ENCODE measurements around the gene TTLL7.

Gene TTLL7

GRCh38 chr1:83828456-83828855 lies 170.5 kb downstream of the TTLL7 start:
- no peak overlapping the region for H3K23ac ChIP-seq (ENCODE audit: low read length)
- H3K4me1 ChIP-seq (ENCODE audit: control insufficient read depth in 1 of 2, insufficient read depth in 2 of 2, low read length in 2 of 2): peaks cover 4 to 6% of the 10 kb centered on the region in 2 experiments
- H3K9ac ChIP-seq (ENCODE audit: low read length): no peak overlapping the region
- H3K27me3 ChIP-seq (ENCODE audit: insufficient read depth, low read length): no peaks in the 10 kb centered on the region
- peak; percentile 6 to 69 for DNase-seq
- WGBS (ENCODE audit: extremely low coverage, insufficient coverage, insufficient read length): no CpG with 5 or more reads among the region's 1 CpG
- no peak overlapping the region for H2AK5ac ChIP-seq (ENCODE audit: low read length)
- peak overlapping the region; percentile 38 for H3K27ac ChIP-seq (ENCODE audit: low read depth, low read length)
- H4K12ac ChIP-seq (ENCODE audit: low read depth, low read length): no peak overlapping the region
- no peak overlapping the region for H3K18ac ChIP-seq (ENCODE audit: low read length)
- no peak overlapping the region for H3K4ac ChIP-seq (ENCODE audit: low read depth, low read length)
- peaks cover 3% of the 10 kb centered on the region for H3K79me1 ChIP-seq (ENCODE audit: low read length)
- H3K4me2 ChIP-seq (ENCODE audit: low read length): no peak overlapping the region
- no peak overlapping the region for H3K4me3 ChIP-seq (ENCODE audit: low read depth, low read length)
- no peak overlapping the region for H2AFZ ChIP-seq (ENCODE audit: insufficient read depth, low read length, poor library complexity)
- H2BK12ac ChIP-seq (ENCODE audit: low read length): no peak overlapping the region
- H3K14ac ChIP-seq (ENCODE audit: low read length): no peak overlapping the region
- no peak overlapping the region for H4K8ac ChIP-seq (ENCODE audit: low read depth, low read length)
- no peak overlapping the region for H4K91ac ChIP-seq (ENCODE audit: low read depth, low read length)
- H3K36me3 ChIP-seq (ENCODE audit: control insufficient read depth in 1 of 2, insufficient read depth in 2 of 2, low read length in 2 of 2): no peaks in the 10 kb centered on the region
- no peaks in the 10 kb centered on the region for H3K79me2 ChIP-seq (ENCODE audit: control insufficient read depth, insufficient read depth, low read length, poor library complexity)
- no peak overlapping the region for H2BK5ac ChIP-seq (ENCODE audit: low read depth, low read length, poor library complexity)
- H2BK120ac ChIP-seq (ENCODE audit: insufficient read depth, low read length, poor library complexity): no peak overlapping the region
- H3K9me3 ChIP-seq (ENCODE audit: insufficient read depth, low read depth, low read length): no peaks in the 10 kb centered on the region

GRCh38 chr1:83827741-83828140 lies 171.2 kb downstream of the TTLL7 start:
- Histone ChIP-seq H3K14ac (ENCODE audit: low read length) (no peak overlapping the region), H3K27me3 (ENCODE audit: insufficient read depth, low read length) (no peaks in the 10 kb centered on the region), H3K18ac (ENCODE audit: low read length) (no peak overlapping the region), H4K8ac (ENCODE audit: low read depth, low read length) (no peak overlapping the region), H3K9me3 (ENCODE audit: insufficient read depth, low read depth, low read length) (no peaks in the 10 kb centered on the region), H3K79me1 (ENCODE audit: low read length) (peaks cover 3% of the 10 kb centered on the region), H4K12ac (ENCODE audit: low read depth, low read length) (no peak overlapping the region), H2BK12ac (ENCODE audit: low read length) (peak overlapping the region; percentile 93), H4K91ac (ENCODE audit: low read depth, low read length) (peak overlapping the region; percentile 70), H2AFZ (ENCODE audit: insufficient read depth, low read length, poor library complexity) (no peak overlapping the region), H3K27ac (ENCODE audit: low read depth, low read length) (no peak overlapping the region), H3K23ac (ENCODE audit: low read length) (no peak overlapping the region), H3K79me2 (ENCODE audit: control insufficient read depth, insufficient read depth, low read length, poor library complexity) (no peaks in the 10 kb centered on the region), H3K4me2 (ENCODE audit: low read length) (no peak overlapping the region), H2BK120ac (ENCODE audit: insufficient read depth, low read length, poor library complexity) (no peak overlapping the region), H3K4ac (ENCODE audit: low read depth, low read length) (no peak overlapping the region), H2BK5ac (ENCODE audit: low read depth, low read length, poor library complexity) (no peak overlapping the region), H3K4me1 (ENCODE audit: control insufficient read depth in 1 of 2, insufficient read depth in 2 of 2, low read length in 2 of 2) (peaks cover 4 to 6% of the 10 kb centered on the region in 2 experiments), H3K9ac (ENCODE audit: low read length) (no peak overlapping the region), H3K36me3 (ENCODE audit: control insufficient read depth in 1 of 2, insufficient read depth in 2 of 2, low read length in 2 of 2) (no peaks in the 10 kb centered on the region), H2AK5ac (ENCODE audit: low read length) (no peak overlapping the region), H3K4me3 (ENCODE audit: low read depth, low read length) (no peak overlapping the region)
- no peak for DNase-seq
- WGBS (ENCODE audit: extremely low coverage, insufficient coverage, insufficient read length): no CpG with 5 or more reads among the region's 2 CpGs

GRCh38 chr1:83822208-83822607 lies 176.7 kb downstream of the TTLL7 start:
- no peak overlapping the region for H4K8ac ChIP-seq (ENCODE audit: low read depth, low read length)
- no peak overlapping the region for H3K23ac ChIP-seq (ENCODE audit: low read length)
- no peak overlapping the region for H2BK12ac ChIP-seq (ENCODE audit: low read length)
- no peak overlapping the region for H3K9ac ChIP-seq (ENCODE audit: low read length)
- no peak overlapping the region for H3K18ac ChIP-seq (ENCODE audit: low read length)
- H2AK5ac ChIP-seq (ENCODE audit: low read length): no peak overlapping the region
- H3K14ac ChIP-seq (ENCODE audit: low read length): no peak overlapping the region
- no peak for DNase-seq
- no peaks in the 10 kb centered on the region for H3K27me3 ChIP-seq (ENCODE audit: insufficient read depth, low read length)
- no CpG with 5 or more reads among the region's 3 CpGs for WGBS (ENCODE audit: extremely low coverage, insufficient coverage, insufficient read length)
- H3K79me2 ChIP-seq (ENCODE audit: control insufficient read depth, insufficient read depth, low read length, poor library complexity): no peaks in the 10 kb centered on the region
- H3K36me3 ChIP-seq (ENCODE audit: control insufficient read depth in 1 of 2, insufficient read depth in 2 of 2, low read length in 2 of 2): peaks cover 4 to 6% of the 10 kb centered on the region in 2 experiments
- no peak overlapping the region for H4K12ac ChIP-seq (ENCODE audit: low read depth, low read length)
- no peak overlapping the region for H4K91ac ChIP-seq (ENCODE audit: low read depth, low read length)
- H3K4me3 ChIP-seq (ENCODE audit: low read depth, low read length): no peak overlapping the region
- peaks cover 4 to 5% of the 10 kb centered on the region in 2 experiments for H3K4me1 ChIP-seq (ENCODE audit: control insufficient read depth in 1 of 2, insufficient read depth in 2 of 2, low read length in 2 of 2)
- H3K4me2 ChIP-seq (ENCODE audit: low read length): peak overlapping the region; percentile 8
- H2BK5ac ChIP-seq (ENCODE audit: low read depth, low read length, poor library complexity): no peak overlapping the region
- H2AFZ ChIP-seq (ENCODE audit: insufficient read depth, low read length, poor library complexity): no peak overlapping the region
- H3K79me1 ChIP-seq (ENCODE audit: low read length): no peaks in the 10 kb centered on the region
- H3K4ac ChIP-seq (ENCODE audit: low read depth, low read length): no peak overlapping the region
- H3K9me3 ChIP-seq (ENCODE audit: insufficient read depth, low read depth, low read length): peaks cover 6% of the 10 kb centered on the region
- H2BK120ac ChIP-seq (ENCODE audit: insufficient read depth, low read length, poor library complexity): no peak overlapping the region
- H3K27ac ChIP-seq (ENCODE audit: low read depth, low read length): no peak overlapping the region

GRCh38 chr1:83819436-83819835 lies 179.5 kb downstream of the TTLL7 start:
- Histone ChIP-seq H3K4me3 (ENCODE audit: low read depth, low read length) (no peak overlapping the region), H3K4me2 (ENCODE audit: low read length) (no peak overlapping the region), H3K14ac (ENCODE audit: low read length) (no peak overlapping the region), H3K79me2 (ENCODE audit: control insufficient read depth, insufficient read depth, low read length, poor library complexity) (no peaks in the 10 kb centered on the region), H3K27ac (ENCODE audit: low read depth, low read length) (peak overlapping the region; percentile 23), H3K4ac (ENCODE audit: low read depth, low read length) (no peak overlapping the region), H3K23ac (ENCODE audit: low read length) (no peak overlapping the region), H3K9ac (ENCODE audit: low read length) (no peak overlapping the region), H4K8ac (ENCODE audit: low read depth, low read length) (no peak overlapping the region), H3K27me3 (ENCODE audit: insufficient read depth, low read length) (no peaks in the 10 kb centered on the region), H4K12ac (ENCODE audit: low read depth, low read length) (no peak overlapping the region), H3K18ac (ENCODE audit: low read length) (no peak overlapping the region), H2AK5ac (ENCODE audit: low read length) (no peak overlapping the region), H3K9me3 (ENCODE audit: insufficient read depth, low read depth, low read length) (peaks cover 6% of the 10 kb centered on the region), H3K79me1 (ENCODE audit: low read length) (no peaks in the 10 kb centered on the region), H2BK12ac (ENCODE audit: low read length) (peak overlapping the region; percentile 20), H4K91ac (ENCODE audit: low read depth, low read length) (no peak overlapping the region), H2BK120ac (ENCODE audit: insufficient read depth, low read length, poor library complexity) (no peak overlapping the region), H2AFZ (ENCODE audit: insufficient read depth, low read length, poor library complexity) (no peak overlapping the region), H2BK5ac (ENCODE audit: low read depth, low read length, poor library complexity) (no peak overlapping the region), H3K36me3 (ENCODE audit: control insufficient read depth in 1 of 2, insufficient read depth in 2 of 2, low read length in 2 of 2) (peaks cover 4 to 6% of the 10 kb centered on the region in 2 experiments), H3K4me1 (ENCODE audit: control insufficient read depth in 1 of 2, insufficient read depth in 2 of 2, low read length in 2 of 2) (peaks cover 4 to 5% of the 10 kb centered on the region in 2 experiments)
- no CpG with 5 or more reads among the region's 1 CpG for WGBS (ENCODE audit: extremely low coverage, insufficient coverage, insufficient read length)
- no peak for DNase-seq
